H1 (cell line): ENCODE data around the gene PSORS1C2. TPM values are rescaled to one million over a fixed set of nuclear protein-coding genes. Genes with fewer than 3 reads are reported as not detected.

Source experiments
- CHD7 ChIP-seq: fragments of 300-600 bp; sonication (generic); IDR thresholded peaks from 2 replicates; pipeline ENCODE4 v1.7.1; 2012; ENCODE audit warnings: low read length, moderate library complexity, mild to moderate bottlenecking, inconsistent platforms; ENCODE audit not compliant: insufficient replicate concordance
- HDAC2 ChIP-seq, 2 experiments: fragments of 300-600 bp in 1 of 2; sonication (generic) in 1 of 2; IDR thresholded peaks; 2 replicates each; pipeline ENCODE4 v1.6.1; 2011 to 2012; ENCODE audit warnings: low read depth in 2 of 2, low read length in 2 of 2, mild to moderate bottlenecking in 2 of 2, moderate library complexity in 2 of 2, borderline replicate concordance in 1 of 2, inconsistent platforms in 1 of 2
- polyA plus RNA-seq, 7 experiments: library from polyadenylated mRNA; depleted of rRNA in 3 of 7; stranded (reverse) in 5 of 7; unstranded in 2 of 7; fragments of >200 nt in 5 of 7; fragments of 200-250 nt in 2 of 7; gene quantifications; 1 replicate in 5 of 7; 2 replicates in 1 of 7; 4 replicates in 1 of 7; pipeline versions ENCODE4 v1.2.1 to v1.2.3, GENCODE V29; 2011 to 2013; ENCODE audit warnings: missing spikeins in 2 of 7, mixed read lengths in 2 of 7
- total RNA-seq: library from RNA; stranded (reverse); fragmentation: NEBNext Ultra II Directional; extraction: Animal tissue kit (Norgen Biotek cat#: 25700); gene quantifications from 2 replicates; pipeline ENCODE4 v1.2.1, GENCODE V29; 2021

Gene PSORS1C2
- total and polyA plus RNA-seq, 2 of the 8 experiments (the other 6 are each of a cell fraction or from before 2014, with no cell fraction given), result 0.11 TPM; not detected in 1

GRCh38 chr6:31125162-31125561, 13.7 kb downstream of the PSORS1C2 start (continued):
- TF ChIP-seq CHD7, result no peak
- TF ChIP-seq HDAC2 (IDR thresholded peaks at IDR 0.05; ENCODE audit: borderline replicate concordance in 1 of 2, low read depth in 2 of 2, low read length in 2 of 2), result no peak
